ENCODE results near the gene KRT2.

DNA sequence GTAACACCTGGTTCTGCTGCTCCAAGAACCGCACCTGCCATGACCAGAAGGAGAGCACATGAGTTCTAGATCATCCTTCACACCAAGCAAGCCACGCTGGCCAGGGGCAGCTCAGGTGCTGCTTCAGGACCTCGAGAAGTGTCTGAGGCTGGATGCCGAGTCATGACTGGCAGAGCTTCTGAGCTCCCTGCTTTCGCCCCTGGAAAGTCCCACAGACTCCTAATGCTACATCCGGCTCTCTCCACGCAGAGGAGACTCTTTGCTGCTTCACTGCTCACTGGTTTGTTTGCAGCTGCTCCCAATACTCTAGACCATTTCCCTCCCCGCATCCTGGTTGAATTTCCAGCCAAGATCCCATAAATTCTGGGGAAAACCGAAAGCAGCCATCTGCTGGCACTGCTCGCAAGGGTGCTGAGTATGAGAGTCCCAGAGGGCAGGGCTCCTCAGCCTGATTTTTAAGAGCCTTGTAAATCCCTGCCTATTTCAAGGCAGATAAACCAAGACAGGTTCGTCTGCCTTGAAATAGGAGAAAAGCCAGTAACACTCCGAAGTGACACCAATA is 1.4 kb downstream of the KRT2 start:
- no peak for TF ChIP-seq TEAD4 (IDR thresholded peaks at IDR 0.05)
- no peak for TF ChIP-seq RAD21 (IDR thresholded peaks at IDR 0.05; ENCODE audit: low read depth)
- TF ChIP-seq TAF1 (IDR thresholded peaks at IDR 0.05; ENCODE audit: low read depth): no peak
- TF ChIP-seq ZBTB7A (IDR thresholded peaks at IDR 0.05; ENCODE audit: low read depth): no peak
- no peak for TF ChIP-seq CREB1 (IDR thresholded peaks at IDR 0.05; ENCODE audit: low read depth)
- TF ChIP-seq EP300 (IDR thresholded peaks at IDR 0.05; ENCODE audit: borderline replicate concordance): no peak
- TF ChIP-seq, protein P1, sequence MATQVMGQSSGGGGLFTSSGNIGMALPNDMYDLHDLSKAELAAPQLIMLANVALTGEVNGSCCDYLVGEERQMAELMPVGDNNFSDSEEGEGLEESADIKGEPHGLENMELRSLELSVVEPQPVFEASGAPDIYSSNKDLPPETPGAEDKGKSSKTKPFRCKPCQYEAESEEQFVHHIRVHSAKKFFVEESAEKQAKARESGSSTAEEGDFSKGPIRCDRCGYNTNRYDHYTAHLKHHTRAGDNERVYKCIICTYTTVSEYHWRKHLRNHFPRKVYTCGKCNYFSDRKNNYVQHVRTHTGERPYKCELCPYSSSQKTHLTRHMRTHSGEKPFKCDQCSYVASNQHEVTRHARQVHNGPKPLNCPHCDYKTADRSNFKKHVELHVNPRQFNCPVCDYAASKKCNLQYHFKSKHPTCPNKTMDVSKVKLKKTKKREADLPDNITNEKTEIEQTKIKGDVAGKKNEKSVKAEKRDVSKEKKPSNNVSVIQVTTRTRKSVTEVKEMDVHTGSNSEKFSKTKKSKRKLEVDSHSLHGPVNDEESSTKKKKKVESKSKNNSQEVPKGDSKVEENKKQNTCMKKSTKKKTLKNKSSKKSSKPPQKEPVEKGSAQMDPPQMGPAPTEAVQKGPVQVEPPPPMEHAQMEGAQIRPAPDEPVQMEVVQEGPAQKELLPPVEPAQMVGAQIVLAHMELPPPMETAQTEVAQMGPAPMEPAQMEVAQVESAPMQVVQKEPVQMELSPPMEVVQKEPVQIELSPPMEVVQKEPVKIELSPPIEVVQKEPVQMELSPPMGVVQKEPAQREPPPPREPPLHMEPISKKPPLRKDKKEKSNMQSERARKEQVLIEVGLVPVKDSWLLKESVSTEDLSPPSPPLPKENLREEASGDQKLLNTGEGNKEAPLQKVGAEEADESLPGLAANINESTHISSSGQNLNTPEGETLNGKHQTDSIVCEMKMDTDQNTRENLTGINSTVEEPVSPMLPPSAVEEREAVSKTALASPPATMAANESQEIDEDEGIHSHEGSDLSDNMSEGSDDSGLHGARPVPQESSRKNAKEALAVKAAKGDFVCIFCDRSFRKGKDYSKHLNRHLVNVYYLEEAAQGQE (IDR thresholded peaks at IDR 0.05; ENCODE audit: low read depth): no peak
- TF ChIP-seq EGR1 (IDR thresholded peaks at IDR 0.05): no peak
- TF ChIP-seq, protein P2, sequence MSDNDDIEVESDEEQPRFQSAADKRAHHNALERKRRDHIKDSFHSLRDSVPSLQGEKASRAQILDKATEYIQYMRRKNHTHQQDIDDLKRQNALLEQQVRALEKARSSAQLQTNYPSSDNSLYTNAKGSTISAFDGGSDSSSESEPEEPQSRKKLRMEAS (IDR thresholded peaks at IDR 0.05): no peak
- no peak for TF ChIP-seq TCF12 (IDR thresholded peaks at IDR 0.05; ENCODE audit: low read depth)
- no peak for TF ChIP-seq CEBPB (IDR thresholded peaks at IDR 0.05)
- TF ChIP-seq NFIC (IDR thresholded peaks at IDR 0.05): no peak
- TF ChIP-seq, protein P3, sequence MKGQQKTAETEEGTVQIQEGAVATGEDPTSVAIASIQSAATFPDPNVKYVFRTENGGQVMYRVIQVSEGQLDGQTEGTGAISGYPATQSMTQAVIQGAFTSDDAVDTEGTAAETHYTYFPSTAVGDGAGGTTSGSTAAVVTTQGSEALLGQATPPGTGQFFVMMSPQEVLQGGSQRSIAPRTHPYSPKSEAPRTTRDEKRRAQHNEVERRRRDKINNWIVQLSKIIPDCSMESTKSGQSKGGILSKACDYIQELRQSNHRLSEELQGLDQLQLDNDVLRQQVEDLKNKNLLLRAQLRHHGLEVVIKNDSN (IDR thresholded peaks at IDR 0.05): no peak
- no peak for TF ChIP-seq YY1 (IDR thresholded peaks at IDR 0.05; ENCODE audit: low read depth)
